SK-MEL-5 (cell line): ENCODE data around the gene HGFAC. TPM values are rescaled to one million over a fixed set of nuclear protein-coding genes. Genes with fewer than 3 reads are reported as not detected.

ENCODE experiments used
- DNase-seq: peaks from one replicate; pipeline ENCODE4 v3.0.0-alpha.2; 2016; ENCODE audit warnings: low read depth, low spot score
- in situ Hi-C: cut with HindIII; loops from 2 replicates; pipeline ENCODE4 v1.10.0; 2016; ENCODE audit warnings: low sequenced_read_pairs, high pct_unique_total_duplicates, low pct_unique_long_range_greater_than_20kb
- total RNA-seq: library from RNA; depleted of rRNA; stranded (reverse); fragments of >200 nt; shearing (Covaris generic); gene quantifications from 2 replicates; pipeline ENCODE4 v1.2.3, GENCODE V29; 2014

Gene HGFAC
- total RNA-seq, 1 experiment from 2014 or later: not detected

- in situ Hi-C loops: no loop called here
- no peak for DNase-seq
Observed at GRCh38 chr4:3420606-3420955, 21.2 kb upstream of the HGFAC start.

- in situ Hi-C loops: no loop called here
- DNase-seq: no peak
Observed at GRCh38 chr4:3420956-3421355, 20.8 kb upstream of the HGFAC start.

DNA sequence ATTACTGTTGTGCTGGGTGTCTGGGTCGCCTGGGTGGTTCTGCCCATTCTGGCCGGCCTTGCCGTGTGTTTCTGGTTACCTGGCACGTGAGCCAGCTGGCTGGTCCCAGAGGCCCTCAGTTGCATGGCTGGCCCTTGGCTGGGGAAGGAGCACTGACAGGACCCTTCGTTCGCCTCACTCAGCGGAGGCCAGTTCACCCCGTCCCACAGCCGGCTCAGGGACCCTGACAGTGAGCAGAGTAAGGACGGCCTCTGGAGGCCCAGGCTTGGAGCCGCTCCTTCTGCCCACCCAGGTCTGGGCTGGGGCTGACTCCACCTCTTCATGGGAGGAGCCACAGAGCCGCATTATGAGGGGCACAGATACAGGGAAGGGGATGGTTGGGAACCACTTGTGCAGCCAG lies 20.3 kb upstream of the HGFAC start:
- in situ Hi-C loops: no loop called here

DNA sequence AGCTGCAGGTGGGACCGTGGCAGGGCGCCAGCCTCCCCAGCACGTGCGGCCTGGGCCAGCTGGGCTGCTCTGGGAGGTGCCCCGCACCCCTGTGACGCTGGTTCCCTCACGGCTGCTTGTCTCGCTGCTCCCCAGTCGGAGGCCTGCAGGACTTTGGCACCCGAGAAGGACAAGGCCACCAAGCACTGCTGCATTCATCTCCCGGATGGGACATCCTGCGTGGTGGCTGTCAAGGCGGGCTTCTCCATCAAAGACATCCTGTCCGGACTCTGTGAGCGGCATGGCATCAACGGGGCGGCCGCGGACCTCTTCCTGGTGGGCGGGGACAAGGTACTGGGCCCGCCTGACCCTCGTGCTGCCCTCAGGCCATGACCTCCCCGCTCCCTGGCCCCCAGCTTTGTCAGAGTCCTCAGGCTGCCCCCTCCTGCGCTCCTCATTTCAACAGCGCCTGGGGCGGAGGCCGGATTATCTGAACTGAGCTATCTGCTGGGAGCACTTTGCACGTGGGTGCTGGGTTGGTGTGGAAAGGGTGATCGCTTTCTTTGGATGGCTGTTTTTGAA lies 19.4 kb upstream of the HGFAC start:
- no peak for DNase-seq
- in situ Hi-C loops: no loop called here

More for the DNA sequence above, 20.3 kb upstream of the HGFAC start:
- DNase-seq: no peak

DNA sequence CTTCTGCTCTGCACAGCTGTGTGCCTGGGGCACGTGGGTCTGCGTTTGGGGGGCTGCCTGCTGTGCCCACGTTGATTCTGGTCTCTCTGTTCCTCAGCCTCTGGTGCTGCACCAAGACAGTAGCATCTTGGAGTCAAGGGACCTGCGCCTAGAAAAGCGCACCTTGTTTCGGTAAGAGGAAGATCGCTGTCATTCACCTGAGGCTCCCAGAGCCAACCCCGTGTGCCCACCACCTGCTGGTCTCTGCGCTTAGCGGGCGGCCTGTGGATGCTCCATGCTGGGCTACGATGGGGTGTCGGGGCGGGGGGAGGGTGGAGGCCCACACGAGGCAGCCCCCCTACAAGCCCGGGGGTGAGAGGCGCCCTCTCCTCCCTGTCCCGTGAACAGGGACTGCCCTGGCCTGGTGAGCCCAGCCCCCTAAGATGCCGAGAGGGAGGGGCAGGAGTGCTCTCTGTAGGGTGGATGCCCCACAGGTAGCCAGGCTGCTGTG lies 18.9 kb upstream of the HGFAC start:
- no peak for DNase-seq
- in situ Hi-C loops: no loop called here

- in situ Hi-C loops: no loop called here
- DNase-seq: no peak
Observed at GRCh38 chr4:3423406-3423805, 18.4 kb upstream of the HGFAC start.

DNA sequence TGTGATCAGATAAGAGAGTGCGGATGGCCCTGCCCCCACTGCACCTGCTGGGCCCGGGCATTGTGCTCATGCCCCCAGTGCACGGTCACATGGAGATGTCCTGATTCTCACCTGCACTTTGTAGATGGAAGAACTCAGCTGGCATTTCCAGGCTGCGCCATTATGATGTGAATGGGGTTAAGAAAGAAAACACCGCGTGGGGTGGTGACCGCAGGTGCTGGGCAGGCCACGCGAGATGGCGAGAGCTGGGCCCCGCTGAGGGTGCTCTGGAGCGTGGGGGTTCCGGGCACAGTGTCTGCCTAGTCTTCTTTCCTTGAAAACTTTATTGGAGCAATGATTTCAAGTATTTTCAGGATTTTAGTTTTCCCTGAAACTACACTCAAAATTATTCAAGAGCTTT lies 17.8 kb upstream of the HGFAC start:
- DNase-seq: no peak
- in situ Hi-C loops: no loop called here

DNA sequence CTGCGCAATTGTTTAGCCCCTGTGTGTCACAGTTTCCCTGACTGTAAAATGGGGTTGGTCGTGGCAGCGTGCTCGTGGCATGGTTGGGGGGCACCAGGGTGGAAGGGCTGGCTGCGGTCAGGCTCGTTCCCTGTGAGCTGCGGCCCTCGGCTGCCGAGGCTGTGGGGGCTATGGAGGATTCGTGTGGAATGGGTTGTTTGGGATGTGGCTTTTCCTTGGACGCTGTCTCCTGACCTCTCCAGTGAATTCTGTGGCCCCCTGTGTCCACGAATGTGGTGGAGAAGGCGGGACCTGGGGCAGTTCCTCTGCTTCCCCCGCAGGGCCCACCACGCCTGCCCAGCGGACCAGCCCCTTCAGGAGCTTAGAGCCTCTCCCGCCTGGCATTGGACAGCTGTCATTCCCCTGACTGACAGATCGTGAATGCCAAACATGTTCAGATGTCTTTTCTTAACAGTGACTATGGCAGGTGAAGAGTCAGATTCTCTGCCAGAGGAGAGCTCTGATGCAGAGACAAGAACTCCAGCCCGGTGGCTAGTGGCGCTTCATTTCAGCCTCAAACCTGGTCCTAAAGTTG lies 17.2 kb upstream of the HGFAC start:
- no peak for DNase-seq
- in situ Hi-C loops: no loop called here

GRCh38 chr4:3426465-3427133 lies 15.2 kb upstream of the HGFAC start:
- in situ Hi-C loops: no loop called here
- DNase-seq: no peak

- DNase-seq: no peak
- in situ Hi-C loops: no loop called here
Observed at GRCh38 chr4:3427134-3427476, 14.7 kb upstream of the HGFAC start.

GRCh38 chr4:3427706-3428446 lies 13.9 kb upstream of the HGFAC start:
- in situ Hi-C loops: no loop called here
- DNase-seq: no peak

DNA sequence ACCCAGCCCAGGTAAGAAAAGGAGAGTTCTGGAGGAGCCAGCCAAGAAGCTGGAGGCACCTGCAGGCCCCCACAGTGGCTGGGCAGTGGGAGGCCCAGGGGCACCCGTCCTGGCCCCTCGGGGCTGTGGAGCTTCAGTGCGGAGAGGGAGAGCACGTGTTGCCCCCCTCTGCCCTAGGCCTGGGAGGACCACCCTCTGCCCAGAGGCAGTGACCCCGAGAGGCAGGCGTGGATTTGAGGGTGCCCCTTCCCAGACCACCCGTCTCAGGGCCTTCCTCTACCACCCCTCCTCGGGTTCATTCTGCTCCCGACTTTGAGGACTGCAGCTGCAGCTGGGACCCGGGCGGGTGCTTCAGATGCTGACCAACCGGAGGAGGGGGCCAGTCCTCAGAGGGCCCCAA lies 12.1 kb upstream of the HGFAC start:
- in situ Hi-C loops: no loop called here
- DNase-seq: no peak

GRCh38 chr4:3430524-3430923 lies 11.2 kb upstream of the HGFAC start:
- no peak for DNase-seq
- in situ Hi-C loops: no loop called here

- DNase-seq: no peak
- in situ Hi-C loops: no loop called here
Observed at GRCh38 chr4:3431446-3431993, 10.2 kb upstream of the HGFAC start.

GRCh38 chr4:3432381-3432790 lies 9.4 kb upstream of the HGFAC start:
- DNase-seq: no peak
- in situ Hi-C loops: no loop called here

- in situ Hi-C loops: no loop called here
Observed at GRCh38 chr4:3433138-3433869, 8.5 kb upstream of the HGFAC start.

DNA sequence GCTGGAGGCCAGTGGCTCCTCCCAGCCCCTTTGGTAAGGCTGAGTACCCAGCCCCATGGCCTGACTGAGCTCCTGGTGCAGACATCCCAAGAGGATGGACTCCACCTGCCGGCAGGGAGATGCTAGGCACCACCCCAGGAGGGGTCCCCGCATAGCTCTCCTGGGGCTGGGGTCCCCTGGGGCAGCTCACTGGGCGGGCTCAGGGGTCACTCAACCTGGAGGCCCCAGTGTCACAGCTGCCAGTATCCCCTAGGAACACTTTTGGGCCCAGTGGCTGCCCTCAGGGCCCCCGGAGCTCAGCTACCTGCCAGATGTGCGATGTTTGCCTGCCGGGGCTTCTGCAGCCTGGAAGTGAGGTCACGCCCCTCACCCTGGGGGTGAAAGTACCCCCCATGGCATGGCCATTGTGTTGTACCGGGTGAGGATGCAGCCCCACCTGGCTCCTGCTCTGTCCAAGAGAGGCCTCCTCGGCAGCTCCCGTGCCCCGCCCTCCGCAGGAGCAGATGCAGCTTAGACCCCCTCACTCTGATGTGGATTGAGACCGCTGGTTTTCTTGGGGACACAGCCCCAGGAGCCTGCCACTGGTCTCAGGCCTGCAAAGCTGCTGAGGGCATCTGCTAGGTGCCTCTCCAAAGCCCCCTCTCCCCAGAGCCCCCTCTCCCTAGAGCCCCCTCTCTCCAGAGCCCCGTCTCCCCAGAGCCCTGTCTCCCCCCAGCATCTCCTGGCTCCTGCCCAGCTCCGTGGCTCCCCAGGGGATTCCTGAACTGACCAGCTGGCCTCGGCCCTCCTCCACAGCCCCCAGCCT lies 6.7 kb upstream of the HGFAC start:
- DNase-seq: no peak
- in situ Hi-C loops: no loop called here

More at GRCh38 chr4:3433138-3433869, 8.5 kb upstream of the HGFAC start:
- DNase-seq: no peak
